T-cell (primary cell): ENCODE data around the gene RASA2. TPM values are rescaled to one million over a fixed set of nuclear protein-coding genes. Genes with fewer than 3 reads are reported as not detected.

Experiments
- ATAC-seq, 4 experiments: fragments of 200-7000 bp in 3 of 4; fragments of 150-1000 bp in 1 of 4; cut with Tn5 transposase; replicated peaks in 1 of 4; 1 replicate in 3 of 4; 2 replicates in 1 of 4; pipeline ENCODE4 v1.10.0; 2021; ENCODE audit warnings: moderate library complexity in 3 of 4, mild to moderate bottlenecking in 2 of 4, moderate number of reproducible peaks in 1 of 4
- CTCF ChIA-PET, 2 donors: fragments of 300-600 bp; sonication (Branson Sonifier 250); formaldehyde crosslinking; loops; one replicate each; lab custom pipeline; 2022; ENCODE audit warnings: antibody characterized with exemption in 2 of 2; lab: Charles Lee
- POLR2A ChIA-PET, 2 donors: fragments of 300-600 bp; sonication (Branson Sonifier 250); formaldehyde crosslinking; loops; one replicate each; lab custom pipeline; 2022; ENCODE audit warnings: antibody characterized with exemption in 2 of 2; lab: Charles Lee
- DNase-seq, 35 experiments: peaks; one replicate each; pipeline versions ENCODE4 v3.0.0 to v3.0.0-alpha.2; 2013 to 2023
- H3K27ac ChIP-seq: one replicate; pipeline ENCODE4 v1.5.1; 2013; ENCODE audit warnings: low read length
- H3K27me3 ChIP-seq, 2 experiments: replicated peaks in 1 of 2; 1 replicate in 1 of 2; 2 replicates in 1 of 2; pipeline versions ENCODE4 v1.6.1 to v1.7.0; 2013; ENCODE audit warnings: low read length in 1 of 2, mixed read lengths in 1 of 2; ENCODE audit not compliant: control insufficient read depth in 2 of 2, insufficient read depth in 2 of 2; ENCODE audit errors: extremely low read depth in 1 of 2
- H3K36me3 ChIP-seq, 2 donors: 1 replicate in 1 of 2; 2 replicates in 1 of 2; pipeline versions ENCODE4 v1.6.1 to v1.7.0; 2013; ENCODE audit warnings: low read length in 1 of 2; ENCODE audit not compliant: control insufficient read depth in 2 of 2, insufficient read depth in 1 of 2; ENCODE audit errors: extremely low read depth in 1 of 2
- H3K4me1 ChIP-seq, 2 experiments: 1 replicate in 1 of 2; 2 replicates in 1 of 2; pipeline versions ENCODE4 v1.6.1 to v1.7.0; 2013; ENCODE audit warnings: low read length in 2 of 2, mixed read lengths in 1 of 2; ENCODE audit not compliant: insufficient read depth in 2 of 2, control insufficient read depth in 1 of 2; ENCODE audit errors: extremely low read depth in 1 of 2
- H3K4me3 ChIP-seq, 2 donors: 1 replicate in 1 of 2; 2 replicates in 1 of 2; pipeline versions ENCODE4 v1.5.1 to v1.7.0; 2013; ENCODE audit warnings: mild to moderate bottlenecking in 2 of 2, low read length in 1 of 2, moderate library complexity in 1 of 2; ENCODE audit not compliant: control insufficient read depth in 1 of 2; ENCODE audit errors: extremely low read depth in 1 of 2
- H3K9me3 ChIP-seq: 2 replicates; pipeline ENCODE4 v1.7.0; 2013
- H3K27ac Mint-ChIP-seq, 2 donors: one replicate each; pipeline ENCODE4 v1.8.0; 2020 to 2021; ENCODE audit warnings: mild to moderate bottlenecking in 2 of 2, mixed read lengths in 2 of 2
- H3K27me3 Mint-ChIP-seq, 2 donors: one replicate each; pipeline ENCODE4 v1.8.0; 2021 to 2022; ENCODE audit warnings: mixed read lengths in 2 of 2
- H3K36me3 Mint-ChIP-seq: one replicate; pipeline ENCODE4 v1.8.0; 2021; ENCODE audit warnings: mixed read lengths
- H3K4me1 Mint-ChIP-seq, 3 donors: one replicate each; pipeline ENCODE4 v1.8.0; 2020 to 2022; ENCODE audit warnings: mixed read lengths in 3 of 3, mild to moderate bottlenecking in 1 of 3
- H3K4me3 Mint-ChIP-seq, 3 donors: one replicate each; pipeline ENCODE4 v1.8.0; 2020 to 2022; ENCODE audit warnings: mild to moderate bottlenecking in 3 of 3, mixed read lengths in 3 of 3, moderate library complexity in 3 of 3
- H3K9me3 Mint-ChIP-seq, 3 donors: one replicate each; pipeline ENCODE4 v1.8.0; 2020 to 2022; ENCODE audit warnings: mixed read lengths in 3 of 3
- WGBS: methylation state at CpG from one replicate; pipeline ENCODE4 v1.1.5; 2013; ENCODE audit warnings: missing lambda C conversion rate; ENCODE audit not compliant: insufficient coverage; 5-methylcytosine and 5-hydroxymethylcytosine counted together
- total RNA-seq, 35 experiments: library from RNA in 6 of 35; stranded (reverse) in 6 of 35; fragments of 120-200 nt in 1 of 35; gene quantifications; one replicate each; pipeline versions ENCODE4 v1.2.1 to v1.2.4 and lab custom pipeline; 2013 to 2026

Gene RASA2
- total RNA-seq, 5 donors from 2014 or later (not counting 1 experiment from before 2014, with no cell fraction given) = 52.7 to 80.0 (median 62.6) TPM

DNA sequence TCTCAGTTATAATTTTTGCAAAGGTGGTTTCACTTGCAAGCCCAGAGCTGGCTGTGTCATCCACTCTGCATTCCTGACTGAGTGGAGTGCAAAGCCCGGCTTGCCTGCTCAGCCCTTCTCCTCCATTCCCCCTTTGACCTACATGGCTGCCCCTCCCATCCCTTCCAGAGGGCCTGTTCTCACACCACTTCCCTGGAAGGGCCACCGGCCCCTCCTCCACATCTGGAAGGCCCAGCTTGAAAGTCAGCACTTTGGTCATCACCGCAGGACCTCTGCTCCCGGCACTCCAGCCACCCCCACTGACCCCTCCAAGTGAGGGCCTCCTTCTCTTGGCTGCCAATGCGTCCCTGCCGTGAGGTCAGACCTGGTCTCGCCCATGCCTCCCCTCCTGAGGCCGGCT, 177.2 kb downstream of the RASA2 start:
- Mint-ChIP-seq H3K9me3 (peaks cover 2 to 4% (median 4%) of the 10 kb centered on the region in 3 donors), H3K27ac (no peak overlapping the region), H3K27me3 (peaks cover 37 to 45% of the 10 kb centered on the region in 2 donors), H3K4me1 (peaks cover 7 to 8% (median 7%) of the 10 kb centered on the region in 3 donors), H3K4me3 (no peak overlapping the region), H3K36me3 (no peaks in the 10 kb centered on the region)
- no peak overlapping the region for H3K4me3 ChIP-seq
- H3K9me3 ChIP-seq = no peaks in the 10 kb centered on the region
- CTCF ChIA-PET = no interaction called here
- no peak overlapping the region for H3K27ac ChIP-seq
- peaks cover 2 to 12% of the 10 kb centered on the region in 2 experiments for H3K4me1 ChIP-seq
- peaks cover 5 to 43% of the 10 kb centered on the region in 2 experiments for H3K27me3 ChIP-seq
- H3K36me3 ChIP-seq = no peaks in the 10 kb centered on the region
- POLR2A ChIA-PET = interaction anchor here in 1 of 2 donors (0.6 kb wide), 1 partner anchor 28 kb away, joined by 4 read pairs; no protein-coding TSS in a partner anchor
- DNase-seq = no peak
- ATAC-seq = no peak
- WGBS = 94% methylated on average over 5 of the region's 8 CpGs

Other genes starting within 250 kb of the RASA2 start
- 10 to 100 TPM; 38.7 to 72.3 (median 58.2) TPM for gene ZBTB38, start 118.5 kb upstream of the RASA2 start, total RNA-seq